GM21737 (cell line): ENCODE results near the gene ACBD6.
"Not testable (repeated sequence)": the region's sequence is repeated elsewhere in the genome, so short reads cannot be mapped to it uniquely, and the experiment has no call there.

Experiments used
- ATAC-seq: cut with Tn5 transposase; IDR thresholded peaks from one replicate; pipeline ENCODE4 v1.9.1; 2021; ENCODE audit warnings: mild to moderate bottlenecking, moderate library complexity; ENCODE audit not compliant: unreplicated experiment

ACBD6 gene

DNA sequence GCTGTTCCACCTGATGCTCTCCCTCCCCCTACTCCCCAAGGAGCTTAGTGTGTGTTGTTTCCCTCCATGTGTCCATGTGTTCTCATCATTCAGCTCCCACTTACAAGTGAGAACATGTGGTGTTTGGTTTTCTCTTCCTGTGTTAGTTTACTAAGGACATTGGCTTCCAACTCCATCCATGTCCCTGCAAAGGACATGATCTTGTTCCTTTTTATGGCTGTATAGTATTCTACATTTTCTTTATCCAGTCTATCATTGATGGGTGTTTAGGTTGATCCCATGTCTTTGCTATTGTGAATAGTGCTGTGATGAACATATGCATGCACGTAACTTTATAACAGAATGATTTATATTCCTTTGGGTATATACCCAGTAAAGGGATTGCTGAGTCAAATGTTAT lies 81.2 kb downstream of the ACBD6 start:
- not testable (repeated sequence) for ATAC-seq

DNA sequence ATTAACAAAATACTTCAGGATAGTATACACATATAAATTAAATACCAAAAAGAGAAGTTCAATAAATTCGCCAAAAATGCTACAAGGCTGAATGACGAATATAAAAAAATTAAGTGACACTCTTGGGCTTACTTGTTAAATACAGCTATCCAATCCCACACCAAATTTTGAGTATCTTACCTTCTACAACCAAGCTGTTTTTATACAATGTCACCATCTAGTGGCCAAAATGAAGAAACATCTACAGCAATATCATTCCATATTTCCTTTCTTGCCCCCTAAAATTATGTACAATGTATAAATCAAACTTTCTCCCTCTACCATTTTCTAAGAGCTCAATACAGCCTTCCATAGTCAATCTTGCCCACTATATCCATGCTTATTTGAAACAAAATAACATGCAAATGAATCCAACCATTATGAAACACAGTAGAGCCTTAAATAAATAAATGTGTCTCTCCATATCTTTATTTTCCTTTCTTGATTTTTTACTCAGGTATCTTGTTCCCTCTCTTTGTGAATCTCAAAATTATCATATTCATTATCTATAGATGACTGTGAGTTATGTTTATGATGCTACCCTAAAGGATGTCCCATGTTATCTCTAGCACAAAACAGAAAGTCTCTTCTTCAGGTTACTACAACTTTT lies 86.3 kb downstream of the ACBD6 start:
- ATAC-seq = no peak

DNA sequence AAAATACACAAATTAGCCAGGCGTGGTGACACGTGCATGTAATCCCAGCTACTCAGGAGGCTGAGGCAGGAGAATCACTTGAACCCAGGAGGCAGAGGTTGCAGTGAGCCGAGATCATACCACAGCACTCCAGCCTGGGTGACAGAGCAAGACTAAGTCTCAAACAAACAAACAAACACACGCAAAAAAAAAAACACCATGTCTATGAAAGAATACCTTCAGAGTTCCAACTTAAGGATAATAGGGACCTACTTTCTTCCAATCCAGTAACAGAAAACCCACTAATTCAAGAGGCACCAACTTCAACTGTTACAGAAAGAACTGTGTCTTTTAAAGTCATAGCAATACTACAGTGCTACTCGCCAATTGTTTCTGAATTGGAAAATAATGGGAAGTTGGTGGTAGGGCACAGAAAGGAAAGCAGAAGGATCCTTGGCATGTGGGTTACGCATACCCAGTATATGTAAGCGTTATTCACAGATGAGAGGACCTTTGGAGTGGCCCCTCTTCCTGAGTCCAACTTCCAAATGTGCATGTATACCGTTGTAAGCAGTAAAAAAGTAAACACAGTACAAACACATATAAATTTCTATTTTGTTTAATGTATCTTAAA lies 87.0 kb downstream of the ACBD6 start:
- no peak for ATAC-seq

- ATAC-seq = no peak
These were observed 89.8 kb downstream of the ACBD6 start for GRCh38 chr1:180412583-180412982.

DNA sequence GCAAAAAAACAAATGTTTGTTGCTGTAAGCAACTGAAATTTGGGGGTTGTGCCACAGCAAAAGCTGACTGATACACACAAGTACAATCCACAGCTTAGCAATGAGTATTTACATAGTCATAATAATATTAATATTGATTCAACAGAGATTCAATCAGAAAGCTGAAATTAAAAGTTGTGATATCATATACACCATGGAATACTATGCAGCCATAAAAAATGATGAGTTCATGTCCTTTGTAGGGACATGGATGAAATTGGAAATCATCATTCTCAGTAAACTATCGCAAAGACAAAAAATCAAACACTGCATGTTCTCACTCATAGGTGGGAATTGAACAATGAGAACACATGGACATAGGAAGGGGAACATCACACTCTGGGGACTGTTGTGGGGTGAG lies 94.2 kb downstream of the ACBD6 start:
- ATAC-seq = not testable (repeated sequence)

DNA sequence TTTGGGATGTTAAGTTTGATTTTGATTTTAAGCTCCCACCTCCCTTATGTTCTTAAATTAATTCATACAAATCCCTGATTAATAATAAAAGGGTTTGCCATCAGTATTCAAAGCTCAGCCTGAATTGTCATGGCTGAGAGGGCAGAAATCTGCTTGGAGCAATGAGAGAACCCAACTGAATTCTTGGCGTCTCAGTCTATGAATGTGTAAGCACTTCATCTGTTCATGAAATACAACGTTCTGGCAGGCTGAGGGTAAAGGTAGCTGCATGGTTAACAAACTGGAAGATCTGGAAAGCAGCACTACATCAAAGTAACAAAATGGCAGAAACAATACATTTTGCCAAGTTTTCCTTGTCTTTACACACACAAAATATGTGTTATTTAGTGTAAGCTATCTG lies 95.3 kb downstream of the ACBD6 start:
- no peak for ATAC-seq

DNA sequence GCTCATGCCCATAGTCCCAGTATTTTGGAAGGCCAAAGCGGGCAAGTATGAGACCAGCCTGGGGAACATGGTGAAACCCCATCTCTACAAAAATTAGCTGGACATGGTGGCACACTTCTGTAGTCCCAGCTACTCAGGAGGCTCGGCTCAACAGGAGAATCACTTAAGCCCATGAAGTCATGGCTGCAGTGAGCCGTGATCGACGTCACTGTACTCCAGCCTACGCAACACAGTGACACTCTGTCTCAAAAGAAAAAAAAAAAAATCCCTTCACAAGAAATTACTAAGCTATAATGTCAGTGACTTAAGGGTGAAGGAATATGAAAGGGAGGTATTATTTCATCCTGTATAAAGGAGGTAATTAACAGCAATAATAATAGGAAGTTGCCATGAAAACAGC lies 99.8 kb downstream of the ACBD6 start:
- ATAC-seq = no peak

DNA sequence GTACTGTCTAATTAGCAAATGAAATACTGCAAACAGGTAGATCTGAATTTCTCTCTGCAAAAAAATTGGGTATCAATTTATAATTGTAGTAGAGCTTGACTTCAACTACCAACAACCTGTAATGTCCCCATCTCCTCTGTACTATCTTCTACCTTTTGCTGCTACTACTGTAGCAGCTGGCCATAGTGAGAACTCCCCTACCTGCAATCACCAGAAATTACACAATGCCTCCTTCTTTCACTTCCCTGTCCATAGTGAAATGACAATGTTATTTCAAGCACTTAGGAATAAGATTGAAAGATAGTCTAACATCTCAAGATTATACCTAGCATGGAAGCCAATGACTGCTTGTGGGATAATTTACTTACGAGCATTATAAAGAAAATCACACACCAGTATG lies 100.4 kb downstream of the ACBD6 start:
- no peak for ATAC-seq

- ATAC-seq = no peak
These were observed 105.2 kb downstream of the ACBD6 start for GRCh38 chr1:180397175-180397574.

GRCh38 chr1:180392427-180393145 lies 109.8 kb downstream of the ACBD6 start:
- no peak for ATAC-seq

- ATAC-seq = no peak
These were observed 110.4 kb downstream of the ACBD6 start for GRCh38 chr1:180392020-180392419.

DNA sequence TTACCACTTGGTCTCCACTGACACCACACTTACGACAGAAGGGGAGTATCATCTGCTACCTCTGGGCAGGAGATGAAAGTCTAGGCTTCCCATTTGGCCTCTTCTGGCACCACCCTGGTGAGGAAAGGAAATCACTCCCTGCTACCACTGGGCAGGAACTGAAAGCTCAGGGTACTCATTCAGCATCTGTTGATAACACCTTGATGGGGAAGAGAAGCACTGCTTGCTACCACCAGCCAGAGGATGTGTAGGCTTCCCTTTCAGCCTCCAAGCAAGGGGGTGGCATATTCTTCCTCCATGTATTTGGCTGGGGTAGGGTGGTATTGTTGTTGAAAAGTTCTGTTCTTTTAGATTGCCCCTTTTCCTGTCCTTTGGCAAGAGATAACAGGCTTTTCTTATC lies 115.0 kb downstream of the ACBD6 start:
- ATAC-seq = no peak

- ATAC-seq = no peak
These were observed 115.5 kb downstream of the ACBD6 start for GRCh38 chr1:180386745-180387367.

- no peak for ATAC-seq
These were observed 117.2 kb downstream of the ACBD6 start for GRCh38 chr1:180385144-180385543.

GRCh38 chr1:180384286-180385005 lies 117.9 kb downstream of the ACBD6 start:
- no peak for ATAC-seq

GRCh38 chr1:180382326-180383115 lies 119.9 kb downstream of the ACBD6 start:
- ATAC-seq = no peak

- ATAC-seq = no peak
These were observed 121.2 kb downstream of the ACBD6 start for GRCh38 chr1:180381184-180381580.

DNA sequence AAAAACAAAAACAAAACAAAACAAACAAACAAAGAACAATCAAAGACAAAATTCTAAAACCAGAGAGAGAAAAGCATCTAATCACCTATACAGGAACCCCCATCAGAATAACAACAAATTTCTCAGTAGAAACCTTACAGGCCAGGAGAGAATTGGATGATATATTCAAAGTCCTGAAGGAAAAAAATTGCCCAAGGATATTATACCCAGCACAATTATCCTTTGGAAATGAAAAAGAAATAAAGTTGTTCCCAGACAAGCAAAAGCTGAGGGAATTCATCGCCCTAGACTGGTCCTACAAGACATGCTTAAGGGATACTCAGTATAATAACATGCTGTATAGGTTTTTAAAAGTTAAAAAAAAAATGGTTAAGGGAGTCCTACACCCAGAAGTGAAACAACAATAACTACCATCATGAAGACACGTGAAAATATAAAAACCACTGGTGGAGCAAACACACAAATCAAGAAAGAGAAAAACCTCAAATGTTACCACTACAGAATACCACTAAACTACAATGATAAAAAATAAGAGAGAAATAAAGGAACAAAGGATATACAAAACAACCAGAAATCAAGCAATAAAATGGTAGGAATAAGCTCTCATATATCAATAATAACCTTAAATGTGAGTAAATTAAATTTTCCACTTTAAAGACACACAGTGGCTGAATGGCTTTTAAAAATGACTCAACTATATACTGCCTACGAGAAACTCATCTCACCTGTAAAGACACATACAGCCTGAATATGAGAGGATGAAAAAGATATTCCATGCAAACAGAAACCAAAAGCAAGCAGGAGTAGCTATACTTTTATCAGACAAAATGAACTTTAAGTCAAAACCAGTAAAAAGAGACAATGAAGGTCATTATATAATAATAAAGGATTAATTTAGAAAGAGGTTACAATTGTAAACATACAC lies 121.9 kb downstream of the ACBD6 start:
- no peak for ATAC-seq

- no peak for ATAC-seq
These were observed 125.6 kb downstream of the ACBD6 start for GRCh38 chr1:180376800-180377199.
